Stimulated activated memory B cell treated with anti-CD40 and anti-IgM and Interleukin-4, amounts not matched to agents 10 μg/mL and 1 μg/mL and 100 μg/mL, for 72 hours (primary cell): ENCODE data around the gene MYRF.
A peak's percentile ranks its signal among the peaks of the same experiment; 100 is the strongest.

ENCODE experiments used
- ATAC-seq: fragments of 150-1000 bp; cut with Tn5 transposase; 2 replicates; pipeline ENCODE4 v1.10.0; 2021
- H3K27ac Mint-ChIP-seq: one replicate; pipeline ENCODE4 v1.8.0; 2022; ENCODE audit warnings: mild to moderate bottlenecking, mixed read lengths
- H3K27me3 Mint-ChIP-seq: one replicate; pipeline ENCODE4 v1.8.0; 2022; ENCODE audit warnings: mixed read lengths
- H3K36me3 Mint-ChIP-seq: one replicate; pipeline ENCODE4 v1.8.0; 2022; ENCODE audit warnings: mixed read lengths
- H3K4me1 Mint-ChIP-seq: one replicate; pipeline ENCODE4 v1.8.0; 2022; ENCODE audit warnings: mixed read lengths
- H3K4me3 Mint-ChIP-seq: one replicate; pipeline ENCODE4 v1.8.0; 2022; ENCODE audit warnings: mild to moderate bottlenecking, moderate library complexity, mixed read lengths
- H3K9me3 Mint-ChIP-seq: one replicate; pipeline ENCODE4 v1.8.0; 2022; ENCODE audit warnings: mixed read lengths

The MYRF gene

GRCh38 chr11:61743486-61744095 is 8.8 kb upstream of the MYRF start:
- no peak for ATAC-seq
- H3K9me3 Mint-ChIP-seq, result no peaks in the 10 kb centered on the region
- peaks cover 19% of the 10 kb centered on the region for H3K27me3 Mint-ChIP-seq
- no peak overlapping the region for H3K4me3 Mint-ChIP-seq
- H3K4me1 Mint-ChIP-seq, result no peaks in the 10 kb centered on the region
- H3K27ac Mint-ChIP-seq, result no peak overlapping the region
- H3K36me3 Mint-ChIP-seq, result no peaks in the 10 kb centered on the region

- no peaks in the 10 kb centered on the region for H3K9me3 Mint-ChIP-seq
- H3K4me3 Mint-ChIP-seq, result no peak overlapping the region
- H3K27me3 Mint-ChIP-seq, result peaks cover 19% of the 10 kb centered on the region
- H3K27ac Mint-ChIP-seq, result no peak overlapping the region
- no peaks in the 10 kb centered on the region for H3K4me1 Mint-ChIP-seq
- no peaks in the 10 kb centered on the region for H3K36me3 Mint-ChIP-seq
- no peak for ATAC-seq
These were observed 8.3 kb upstream of the MYRF start for GRCh38 chr11:61744181-61744580.

- H3K27ac Mint-ChIP-seq, result no peak overlapping the region
- H3K4me3 Mint-ChIP-seq, result no peak overlapping the region
- no peaks in the 10 kb centered on the region for H3K4me1 Mint-ChIP-seq
- no peaks in the 10 kb centered on the region for H3K36me3 Mint-ChIP-seq
- no peak for ATAC-seq
- H3K9me3 Mint-ChIP-seq, result no peaks in the 10 kb centered on the region
- H3K27me3 Mint-ChIP-seq, result peaks cover 19% of the 10 kb centered on the region
These were observed 7.8 kb upstream of the MYRF start for GRCh38 chr11:61744609-61745156.

- ATAC-seq, result no peak
- Mint-ChIP-seq H3K36me3 (no peaks in the 10 kb centered on the region), H3K9me3 (no peaks in the 10 kb centered on the region), H3K4me3 (no peak overlapping the region), H3K27ac (no peak overlapping the region), H3K27me3 (peaks cover 26% of the 10 kb centered on the region), H3K4me1 (no peaks in the 10 kb centered on the region)
These were observed 6.5 kb upstream of the MYRF start for GRCh38 chr11:61745781-61746441.

- Mint-ChIP-seq H3K4me1 (no peaks in the 10 kb centered on the region), H3K9me3 (no peaks in the 10 kb centered on the region), H3K4me3 (no peak overlapping the region), H3K27ac (no peak overlapping the region), H3K27me3 (peaks cover 33% of the 10 kb centered on the region), H3K36me3 (no peaks in the 10 kb centered on the region)
- no peak for ATAC-seq
These were observed 5.8 kb upstream of the MYRF start for GRCh38 chr11:61746442-61747191.

GRCh38 chr11:61747192-61747966 is 5.1 kb upstream of the MYRF start:
- ATAC-seq, result peak; percentile 65
- Mint-ChIP-seq H3K27me3 (peaks cover 38% of the 10 kb centered on the region), H3K27ac (no peak overlapping the region), H3K36me3 (no peaks in the 10 kb centered on the region), H3K4me1 (no peaks in the 10 kb centered on the region), H3K4me3 (no peak overlapping the region), H3K9me3 (no peaks in the 10 kb centered on the region)

- no peaks in the 10 kb centered on the region for H3K36me3 Mint-ChIP-seq
- H3K27me3 Mint-ChIP-seq, result peaks cover 41% of the 10 kb centered on the region
- H3K4me3 Mint-ChIP-seq, result no peak overlapping the region
- no peak overlapping the region for H3K27ac Mint-ChIP-seq
- no peak for ATAC-seq
- H3K9me3 Mint-ChIP-seq, result no peaks in the 10 kb centered on the region
- peaks cover 2% of the 10 kb centered on the region for H3K4me1 Mint-ChIP-seq
These were observed 4.5 kb upstream of the MYRF start for GRCh38 chr11:61747967-61748285.

- Mint-ChIP-seq H3K27ac (no peak overlapping the region), H3K9me3 (no peaks in the 10 kb centered on the region), H3K36me3 (no peaks in the 10 kb centered on the region), H3K4me1 (peaks cover 12% of the 10 kb centered on the region), H3K27me3 (peaks cover 59% of the 10 kb centered on the region), H3K4me3 (no peak overlapping the region)
- ATAC-seq, result no peak
These were observed 2.7 kb upstream of the MYRF start for GRCh38 chr11:61749591-61750217.

- Mint-ChIP-seq H3K27ac (no peak overlapping the region), H3K4me3 (no peak overlapping the region), H3K27me3 (peaks cover 63% of the 10 kb centered on the region), H3K9me3 (no peaks in the 10 kb centered on the region), H3K4me1 (peaks cover 13% of the 10 kb centered on the region), H3K36me3 (no peaks in the 10 kb centered on the region)
- ATAC-seq, result no peak
These were observed 1.7 kb upstream of the MYRF start for GRCh38 chr11:61750631-61751273.

GRCh38 chr11:61751384-61751783 is 1.1 kb upstream of the MYRF start:
- peaks cover 69% of the 10 kb centered on the region for H3K27me3 Mint-ChIP-seq
- H3K27ac Mint-ChIP-seq, result no peak overlapping the region
- H3K9me3 Mint-ChIP-seq, result no peaks in the 10 kb centered on the region
- peaks cover 19% of the 10 kb centered on the region for H3K4me1 Mint-ChIP-seq
- no peak overlapping the region for H3K4me3 Mint-ChIP-seq
- ATAC-seq, result no peak
- no peaks in the 10 kb centered on the region for H3K36me3 Mint-ChIP-seq

- Mint-ChIP-seq H3K27ac (no peak overlapping the region), H3K4me3 (peak overlapping the region; percentile 65), H3K9me3 (no peaks in the 10 kb centered on the region), H3K4me1 (peaks cover 25% of the 10 kb centered on the region), H3K27me3 (peaks cover 71% of the 10 kb centered on the region), H3K36me3 (no peaks in the 10 kb centered on the region)
- no peak for ATAC-seq
These were observed 587 bp downstream of the MYRF start for GRCh38 chr11:61752925-61753521.

GRCh38 chr11:61753672-61754071 is 1.2 kb downstream of the MYRF start:
- no peak for ATAC-seq
- Mint-ChIP-seq H3K36me3 (no peaks in the 10 kb centered on the region), H3K4me3 (peak overlapping the region; percentile 65), H3K27me3 (peaks cover 67% of the 10 kb centered on the region), H3K27ac (no peak overlapping the region), H3K4me1 (peaks cover 25% of the 10 kb centered on the region), H3K9me3 (no peaks in the 10 kb centered on the region)

- no peaks in the 10 kb centered on the region for H3K9me3 Mint-ChIP-seq
- peaks cover 25% of the 10 kb centered on the region for H3K4me1 Mint-ChIP-seq
- peak; percentile 13 for ATAC-seq
- H3K36me3 Mint-ChIP-seq, result no peaks in the 10 kb centered on the region
- no peak overlapping the region for H3K4me3 Mint-ChIP-seq
- no peak overlapping the region for H3K27ac Mint-ChIP-seq
- H3K27me3 Mint-ChIP-seq, result peaks cover 56% of the 10 kb centered on the region
These were observed 2.4 kb downstream of the MYRF start for GRCh38 chr11:61754534-61755482.
